NOMO-1 treated with DMSO at 0.1 percent for 48 hours (cell line): Measurements from ENCODE around the gene OXCT2.

Experiments used
- DNase-seq: peaks from one replicate; lab custom pipeline; 2025; ENCODE audit not compliant: unreplicated experiment; lab: John Stamatoyannopoulos, UW

OXCT2 gene

GRCh38 chr1:39737546-39738169 is 33.5 kb downstream of the OXCT2 start:
- no peak for DNase-seq

GRCh38 chr1:39735731-39736130 is 35.4 kb downstream of the OXCT2 start:
- DNase-seq, result no peak

DNA sequence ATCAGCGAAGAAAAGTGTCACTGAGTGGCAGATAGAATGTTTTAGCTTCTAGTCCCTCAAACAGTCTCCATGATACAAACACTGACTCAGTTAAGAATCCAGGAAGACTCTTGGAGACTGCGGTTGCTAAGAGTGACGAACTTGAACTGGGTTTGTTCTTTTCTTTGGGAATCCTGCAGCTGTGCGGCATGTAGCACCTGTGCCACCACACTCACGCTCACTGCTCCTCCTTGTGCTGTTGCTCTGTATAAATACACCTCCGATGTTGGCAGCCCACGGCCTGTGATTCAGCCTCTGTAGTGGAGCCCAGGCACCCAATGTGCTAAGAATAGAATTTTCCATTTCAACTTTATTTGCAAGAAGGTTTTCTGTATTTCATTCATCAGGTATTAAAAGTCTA is 38.0 kb downstream of the OXCT2 start:
- DNase-seq, result no peak

GRCh38 chr1:39732730-39733129 is 38.4 kb downstream of the OXCT2 start:
- DNase-seq, result no peak

DNA sequence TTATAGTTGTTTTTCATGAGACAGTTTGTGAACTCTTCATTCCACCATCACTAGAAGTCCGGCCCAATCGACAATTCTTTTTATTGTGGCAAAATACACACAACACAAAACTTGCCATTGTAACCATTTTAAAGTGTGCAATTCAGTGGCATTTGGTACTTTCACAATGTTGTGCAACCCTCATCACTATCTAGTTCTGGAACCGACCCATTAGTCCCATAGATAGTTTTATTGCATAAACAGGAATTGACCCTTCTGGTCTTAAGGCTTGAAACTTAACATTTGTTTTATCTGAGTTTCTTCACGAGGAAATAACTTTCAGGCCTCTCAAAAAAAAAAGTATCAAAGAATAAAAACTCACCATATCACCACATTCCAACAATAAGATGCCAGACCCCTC is 41.3 kb downstream of the OXCT2 start:
- no peak for DNase-seq

GRCh38 chr1:39729030-39729429 is 42.1 kb downstream of the OXCT2 start:
- DNase-seq, result no peak

- no peak for DNase-seq
Measured at GRCh38 chr1:39727932-39728317, 43.2 kb downstream of the OXCT2 start.

- no peak for DNase-seq
Measured at GRCh38 chr1:39727221-39727931, 43.8 kb downstream of the OXCT2 start.

DNA sequence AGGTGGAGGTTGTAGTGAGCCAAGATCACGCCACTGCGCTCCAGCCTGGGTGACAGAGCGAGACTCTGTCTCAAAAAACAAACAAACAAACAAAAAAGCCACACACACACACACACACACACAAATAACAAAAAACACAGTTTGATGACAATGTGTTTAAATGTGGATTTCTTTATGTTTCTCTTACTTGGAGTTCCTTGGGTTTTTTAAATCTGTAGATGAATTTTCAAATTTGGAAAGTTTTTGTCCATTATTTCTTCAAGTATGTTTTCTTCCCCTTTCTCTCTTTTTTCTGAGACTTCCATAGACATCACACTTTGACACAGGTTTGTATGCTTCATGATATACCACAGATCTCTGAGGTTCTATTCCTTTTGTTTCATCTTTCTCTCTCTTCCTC is 44.5 kb downstream of the OXCT2 start:
- DNase-seq, result no peak

- DNase-seq, result no peak
Measured at GRCh38 chr1:39722495-39722894, 48.7 kb downstream of the OXCT2 start.

GRCh38 chr1:39721664-39722063 is 49.5 kb downstream of the OXCT2 start:
- DNase-seq, result no peak

DNA sequence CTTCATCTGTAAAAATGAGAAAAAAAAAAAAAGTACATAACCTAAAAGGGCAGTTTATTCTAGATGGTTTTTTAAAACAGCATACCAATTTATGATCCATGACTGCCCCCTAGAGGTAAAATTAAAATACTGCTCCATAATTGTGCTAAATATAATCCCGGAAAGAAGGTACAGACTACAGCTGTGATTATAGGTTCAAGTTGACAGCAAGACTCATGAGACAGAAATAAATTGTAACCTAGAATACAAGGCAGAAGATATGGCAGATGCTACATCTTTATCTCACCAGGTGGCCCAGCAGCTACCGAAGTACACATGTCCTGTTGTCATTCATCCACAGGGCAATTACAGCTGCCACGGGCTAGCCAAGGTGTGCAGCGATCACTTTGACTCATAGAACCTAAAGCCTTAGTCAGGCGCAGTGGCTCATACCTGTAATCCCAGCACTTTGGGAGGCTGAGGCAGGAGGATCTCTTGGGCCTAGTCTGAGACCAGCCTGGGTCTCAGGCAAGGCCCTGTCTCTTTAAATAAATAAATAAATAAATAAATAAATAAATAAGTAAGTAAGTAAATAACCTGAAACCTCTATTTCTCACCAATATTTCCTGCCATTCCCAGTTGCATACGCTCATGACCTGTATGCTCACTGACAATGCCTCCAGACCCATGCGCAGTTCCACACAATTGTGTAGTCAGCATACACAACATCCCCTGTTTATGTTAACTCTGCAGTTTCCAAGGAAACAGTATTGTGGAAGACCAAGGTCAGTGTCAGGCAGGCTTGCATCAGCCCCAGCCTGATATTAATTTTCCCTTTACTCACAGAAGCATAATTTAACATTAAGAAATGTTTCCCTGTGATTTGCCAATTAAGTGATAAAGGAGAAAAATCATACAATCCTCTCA is 50.8 kb downstream of the OXCT2 start:
- DNase-seq, result peak; percentile 69
